G401 (cell line): ENCODE results near the gene NPDC1. TPM values are rescaled to one million over a fixed set of nuclear protein-coding genes. Genes with fewer than 3 reads are reported as not detected.

Source experiments
- DNase-seq: peaks from one replicate; pipeline ENCODE4 v3.0.0-alpha.2; 2015; ENCODE audit warnings: low spot score
- in situ Hi-C: cut with HindIII; loops from 2 replicates; pipeline ENCODE4 v1.10.0; 2016; ENCODE audit warnings: low sequenced_read_pairs, mixed read lengths
- total RNA-seq: library from RNA; depleted of rRNA; stranded (reverse); fragments of >200 nt; shearing (Covaris generic); gene quantifications from 2 replicates; pipeline ENCODE4 v1.2.3, GENCODE V29; 2014

Gene NPDC1
- total RNA-seq, 1 experiment from 2014 or later = 32.0 TPM

DNA sequence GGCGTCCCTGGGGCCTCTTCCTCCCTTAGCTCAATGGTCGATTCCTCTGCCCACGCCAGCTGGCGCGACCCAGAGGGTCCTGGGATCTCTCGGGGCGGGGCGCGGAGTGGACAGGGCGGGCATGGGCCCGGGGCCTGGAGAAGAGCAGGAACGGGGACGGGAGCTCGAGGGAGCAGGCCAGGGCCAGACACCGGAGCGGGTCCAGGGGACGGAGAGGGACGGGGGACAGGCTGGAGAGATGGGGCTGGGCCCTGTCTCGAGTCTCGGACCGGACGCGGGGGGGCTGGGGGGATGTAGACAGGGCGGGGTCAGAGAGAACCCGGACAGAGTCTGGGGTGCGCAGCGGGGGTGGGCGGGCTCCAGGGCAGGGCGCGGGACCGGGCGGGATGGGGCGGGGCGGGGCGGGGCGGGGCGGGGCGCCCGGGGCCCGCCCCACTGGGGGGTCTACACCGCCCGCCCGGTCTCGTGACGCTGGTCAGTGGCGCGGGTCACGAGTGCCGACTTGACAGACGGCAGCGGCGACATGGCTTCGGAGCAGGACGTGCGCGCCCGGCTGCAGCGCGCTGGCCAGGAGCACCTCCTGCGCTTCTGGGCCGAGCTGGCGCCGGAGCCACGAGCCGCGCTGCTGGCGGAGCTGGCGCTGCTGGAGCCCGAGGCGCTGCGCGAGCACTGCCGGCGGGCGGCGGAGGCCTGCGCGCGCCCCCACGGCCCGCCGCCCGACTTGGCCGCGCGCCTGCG, 31.2 kb upstream of the NPDC1 start, which contains the start of gene UAP1L1:
TSS of gene UAP1L1 (plus strand) at position 508 of the 738 bp plus-strand sequence. CDS start at position 524, 16 bp downstream.
- in situ Hi-C loops = no loop called here
- no peak for DNase-seq

DNA sequence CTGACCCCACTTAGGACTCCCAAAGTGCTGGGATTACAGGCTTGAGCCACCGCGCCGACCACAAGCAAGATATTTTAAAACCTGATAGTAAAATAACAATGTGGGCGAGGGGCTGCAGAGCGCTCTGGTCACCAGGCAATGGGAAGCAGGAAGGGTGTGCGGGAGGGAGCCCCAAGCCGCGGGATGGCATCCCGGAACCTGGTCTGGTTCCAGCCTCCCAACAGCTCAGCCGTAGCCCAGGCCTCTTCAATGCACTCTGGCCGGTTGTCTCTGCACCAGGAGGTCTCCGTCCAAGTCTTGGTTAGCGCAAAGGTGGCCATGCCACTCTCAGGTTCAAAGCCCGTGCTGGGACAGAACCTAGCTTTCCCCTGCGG, 30.6 kb upstream of the NPDC1 start:
- no peak for DNase-seq
- in situ Hi-C loops = no loop called here

DNA sequence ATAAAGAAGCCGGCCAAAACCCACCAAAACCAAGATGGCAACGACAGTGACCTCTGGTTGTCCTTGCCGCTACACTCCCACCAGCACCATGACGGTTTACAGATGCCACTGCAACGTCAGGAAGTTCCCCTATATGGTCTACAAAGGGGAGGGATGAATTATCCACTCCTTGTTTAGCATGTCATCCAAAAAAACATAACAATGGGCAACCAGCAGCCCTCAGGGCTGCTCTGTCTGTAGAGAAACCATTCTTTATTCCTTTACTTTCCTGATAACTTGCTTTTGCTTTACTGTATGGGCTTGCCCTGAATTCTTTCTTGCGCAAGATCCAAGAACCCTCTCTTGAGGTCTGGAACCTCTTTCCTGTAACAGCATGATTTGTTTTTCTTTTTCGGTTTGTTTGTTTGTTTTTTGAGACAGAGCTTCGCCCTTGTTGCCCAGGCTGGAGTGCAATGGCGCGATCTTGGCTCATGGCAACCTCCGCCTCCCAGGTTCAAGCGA, 29.3 kb upstream of the NPDC1 start:
- DNase-seq = no peak
- in situ Hi-C loops = no loop called here

DNA sequence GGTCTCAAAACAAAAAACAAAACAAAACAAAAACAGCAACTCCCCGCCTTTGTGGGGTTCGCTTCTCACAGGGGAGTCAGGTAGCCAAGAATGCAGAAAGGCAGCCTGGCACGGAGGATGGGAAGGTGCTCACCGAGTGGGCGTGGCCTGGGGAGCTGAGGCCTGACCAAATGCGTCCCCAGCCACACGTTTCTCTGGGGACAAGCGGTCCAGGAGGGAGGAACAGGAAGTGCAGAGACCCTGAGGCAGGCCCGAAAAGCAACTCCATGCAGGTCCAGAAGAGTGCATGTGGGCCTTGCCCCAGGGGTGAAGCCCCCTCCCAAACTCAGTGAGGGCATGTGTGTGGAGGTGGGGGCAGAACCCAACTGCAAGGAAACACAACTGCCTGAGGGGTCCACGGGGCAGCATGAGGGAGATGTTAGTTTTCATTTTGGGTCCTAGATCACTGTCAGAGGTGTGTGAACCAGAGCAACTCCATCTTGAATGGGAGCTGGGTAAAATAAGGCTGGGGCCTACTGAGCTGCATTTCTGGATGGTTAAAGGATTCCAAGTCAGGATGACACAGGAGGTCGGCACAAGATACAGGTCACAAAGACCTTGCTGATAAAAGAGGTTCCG, 28.8 kb upstream of the NPDC1 start:
- in situ Hi-C loops = no loop called here
- DNase-seq = no peak

DNA sequence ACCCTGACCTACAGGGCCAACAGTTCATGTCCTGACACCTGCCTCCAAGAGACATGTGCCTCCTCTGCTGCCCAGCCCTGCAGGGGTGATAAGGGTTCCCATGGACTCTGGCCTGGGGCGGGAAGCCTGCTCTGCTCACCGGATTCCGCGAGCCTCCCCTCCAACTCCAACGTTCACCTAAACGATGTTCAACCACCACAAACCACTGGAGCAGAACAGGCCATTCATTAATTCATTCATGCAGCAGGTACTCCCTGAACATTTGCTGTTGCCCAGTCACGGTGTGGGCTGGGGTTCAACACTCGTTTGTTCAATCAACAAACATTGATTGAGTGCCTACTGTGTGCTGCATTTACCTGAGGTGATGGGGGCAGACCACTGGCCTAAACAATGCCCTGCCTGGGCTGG, 28.0 kb upstream of the NPDC1 start:
- no peak for DNase-seq
- in situ Hi-C loops = no loop called here

DNA sequence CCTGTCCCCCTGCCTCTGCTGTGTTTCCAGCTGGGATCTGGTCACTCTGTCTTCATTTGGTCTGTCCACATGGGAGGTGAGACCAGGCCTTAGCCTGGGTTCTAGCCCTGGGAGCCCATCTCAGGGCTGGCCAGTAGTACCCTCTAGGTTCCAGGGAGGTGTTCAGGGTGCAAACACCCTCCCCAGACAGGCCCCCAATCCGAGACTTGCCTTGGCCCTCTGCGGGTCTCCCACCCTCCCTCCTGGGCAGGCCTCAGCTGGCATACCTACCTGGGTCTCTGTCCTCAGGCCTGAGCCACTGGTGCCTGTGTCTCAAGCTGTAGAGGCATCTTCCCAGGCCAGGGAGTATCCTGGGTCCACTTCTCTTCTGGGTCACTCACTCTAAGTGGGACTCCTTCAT, 25.3 kb upstream of the NPDC1 start:
- DNase-seq = no peak
- in situ Hi-C loops = no loop called here

DNA sequence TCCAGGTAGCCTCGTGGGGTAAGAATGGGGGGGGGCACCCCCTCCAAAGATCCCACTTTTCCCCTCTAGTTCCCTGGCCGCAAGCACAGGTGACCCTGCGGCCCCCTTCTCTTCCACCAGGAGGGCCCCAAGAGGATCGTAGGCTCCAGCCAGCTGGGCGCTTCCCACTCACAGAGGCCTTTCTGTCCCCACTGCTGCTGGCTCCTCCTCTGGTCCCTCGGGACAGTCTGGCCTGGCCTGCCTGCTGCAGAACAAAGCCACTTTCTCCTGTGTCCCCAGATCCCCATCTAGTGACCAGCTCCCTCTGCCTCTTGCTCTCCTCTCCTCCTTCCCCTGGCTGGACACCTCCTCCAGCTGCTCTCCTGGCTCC, 24.9 kb upstream of the NPDC1 start:
- peak; percentile 39 for DNase-seq
- in situ Hi-C loops = no loop called here

DNA sequence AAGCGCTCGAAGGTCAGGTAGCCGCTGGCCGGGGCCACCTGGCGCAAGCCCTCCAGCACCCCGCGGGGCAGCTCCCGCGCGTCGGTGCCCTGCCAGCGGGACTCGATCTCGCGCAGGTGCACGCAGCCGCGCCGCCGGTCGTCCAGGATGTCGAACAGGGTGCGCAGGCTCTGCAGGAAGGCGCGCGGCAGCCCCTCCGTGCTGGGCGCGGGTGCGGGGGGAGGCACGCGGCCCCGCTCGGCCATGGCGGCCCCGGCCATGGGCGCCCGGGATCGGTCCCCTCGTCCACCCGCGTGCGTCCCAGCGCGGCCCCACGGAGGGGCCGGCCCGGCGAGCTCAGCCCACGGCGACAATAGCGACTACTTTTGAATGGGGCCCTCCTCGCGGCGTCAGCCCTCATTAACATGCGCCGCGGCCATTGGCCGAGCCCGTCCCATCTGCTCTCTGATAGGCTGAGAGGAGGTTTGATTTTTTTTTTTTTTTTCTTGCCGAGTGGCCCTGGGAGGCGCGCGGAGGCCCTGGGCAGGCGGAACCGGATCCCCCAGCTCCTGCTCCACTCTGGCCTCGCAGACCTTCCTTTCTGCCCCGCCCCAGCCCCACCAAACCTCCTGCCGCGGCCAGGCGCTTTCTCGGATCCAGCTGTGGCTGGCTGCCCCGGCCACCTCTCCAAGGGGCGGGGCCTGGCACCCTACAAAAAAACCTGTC, 24.4 kb upstream of the NPDC1 start, which contains the start of gene SAPCD2:
TSS of gene SAPCD2 (minus strand) at position 357 of the 705 bp plus-strand sequence. CDS start at position 260, 97 bp downstream.
- DNase-seq = peak; percentile 77
- in situ Hi-C loops = no loop called here

DNA sequence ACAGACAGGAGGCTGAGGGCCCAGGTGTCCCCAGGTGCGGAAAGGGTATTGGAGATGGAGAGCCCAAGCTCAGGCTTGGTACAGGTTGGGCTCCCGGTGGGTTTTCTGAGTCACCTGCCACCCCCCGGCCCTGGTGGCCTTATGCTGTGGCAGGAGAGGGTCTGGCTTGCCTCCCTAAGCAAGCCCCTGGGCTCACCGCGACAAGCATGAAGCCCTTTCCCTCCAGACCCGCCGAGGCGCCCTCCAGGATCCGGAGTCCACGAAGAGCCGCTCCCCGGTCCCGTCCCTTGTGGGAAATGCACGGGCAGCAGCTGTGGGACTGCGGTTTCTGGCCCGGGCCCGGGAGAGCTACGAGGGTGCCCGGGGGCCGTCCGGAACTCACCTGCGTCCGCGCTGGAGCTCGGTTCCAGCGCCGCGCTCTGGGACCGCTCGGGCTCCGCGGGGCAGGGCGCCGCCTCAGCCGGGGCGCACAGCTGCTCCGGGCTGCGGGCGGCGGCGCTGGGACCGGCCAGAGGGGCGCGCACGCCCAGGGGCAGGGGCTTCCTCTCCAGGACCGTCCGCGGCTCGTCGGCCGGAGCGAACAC, 23.6 kb upstream of the NPDC1 start:
- DNase-seq = no peak
- in situ Hi-C loops = no loop called here

DNA sequence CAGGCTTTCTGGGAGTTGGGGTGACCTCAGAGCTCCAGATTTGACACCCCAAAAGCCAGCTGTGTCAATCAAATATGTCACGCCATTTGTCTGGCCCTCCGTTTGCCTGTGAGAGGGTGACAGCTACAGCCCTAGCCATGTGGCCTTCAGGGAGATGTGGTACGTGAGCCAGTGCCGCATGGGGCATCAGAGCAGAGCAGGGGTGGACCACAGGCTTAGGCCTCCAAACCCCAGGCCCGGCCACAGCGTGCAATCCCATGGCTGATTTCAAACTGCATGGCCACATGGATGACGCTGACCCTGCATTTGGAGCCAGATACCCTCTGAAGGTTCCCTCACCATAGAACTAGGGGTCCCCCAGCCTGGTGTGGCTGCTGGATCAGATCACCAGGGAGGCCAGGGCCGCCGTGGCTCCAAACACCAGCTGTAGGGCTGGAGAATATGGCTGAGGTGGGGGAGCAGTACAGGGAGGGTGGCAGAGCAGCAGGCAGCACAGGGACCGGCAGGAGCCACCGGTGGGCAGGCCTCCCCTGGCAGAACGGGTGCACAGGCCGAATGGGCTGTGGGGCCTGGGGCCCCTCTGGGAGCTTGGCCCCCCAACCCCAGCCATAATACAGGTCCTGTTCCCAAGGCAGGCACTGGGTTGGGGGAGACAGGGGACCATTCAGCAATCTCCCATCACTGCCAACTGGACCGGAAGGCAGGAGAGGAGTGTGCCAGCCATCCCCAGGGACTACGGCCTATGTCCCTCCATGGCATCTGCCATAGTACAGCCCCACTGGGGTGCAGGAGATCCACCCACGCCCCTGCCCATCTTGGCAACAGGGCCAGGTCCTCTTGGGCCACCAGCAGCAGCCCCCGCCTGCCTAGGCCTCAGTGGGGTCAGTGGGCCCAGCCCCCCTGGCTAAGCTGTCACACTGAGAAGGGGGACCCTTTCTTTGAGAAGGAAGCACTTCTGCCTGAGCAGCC, 22.8 kb upstream of the NPDC1 start:
- DNase-seq = no peak
- in situ Hi-C loops = no loop called here

DNA sequence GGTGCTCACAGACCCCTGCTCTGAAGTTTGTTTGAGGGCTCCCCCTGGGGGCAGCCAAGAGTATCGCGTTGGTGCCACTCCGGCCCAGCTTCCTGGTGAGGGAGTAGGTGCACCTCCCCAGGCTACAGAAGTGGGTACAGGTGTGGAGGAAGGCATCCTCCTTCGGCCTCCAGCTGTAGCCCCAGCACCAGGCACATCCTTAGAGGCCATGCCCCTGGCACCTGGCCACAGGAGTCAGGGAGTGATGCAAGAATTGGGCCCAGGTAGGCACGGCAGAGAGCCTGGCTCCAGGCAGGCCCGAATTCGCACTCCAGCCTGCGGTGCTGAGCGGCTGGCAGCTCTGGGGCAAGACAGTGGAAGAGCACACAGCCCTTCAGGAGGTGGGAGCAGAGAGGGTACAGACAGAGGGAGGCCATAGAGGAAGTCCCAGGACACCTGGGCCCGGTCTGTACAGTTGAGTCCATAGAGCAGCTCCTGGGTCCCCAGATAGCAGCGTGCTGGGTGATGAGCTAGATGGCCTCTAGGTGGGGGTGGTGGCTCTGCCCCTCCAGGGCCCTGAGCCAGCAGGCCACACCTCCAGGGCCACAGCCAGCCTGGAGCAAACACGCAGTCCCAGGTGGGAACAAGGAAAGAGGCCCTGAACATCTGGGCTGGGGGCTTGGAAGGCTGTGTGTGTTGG, 22.0 kb upstream of the NPDC1 start:
- in situ Hi-C loops = no loop called here
- DNase-seq = peak; percentile 74

DNA sequence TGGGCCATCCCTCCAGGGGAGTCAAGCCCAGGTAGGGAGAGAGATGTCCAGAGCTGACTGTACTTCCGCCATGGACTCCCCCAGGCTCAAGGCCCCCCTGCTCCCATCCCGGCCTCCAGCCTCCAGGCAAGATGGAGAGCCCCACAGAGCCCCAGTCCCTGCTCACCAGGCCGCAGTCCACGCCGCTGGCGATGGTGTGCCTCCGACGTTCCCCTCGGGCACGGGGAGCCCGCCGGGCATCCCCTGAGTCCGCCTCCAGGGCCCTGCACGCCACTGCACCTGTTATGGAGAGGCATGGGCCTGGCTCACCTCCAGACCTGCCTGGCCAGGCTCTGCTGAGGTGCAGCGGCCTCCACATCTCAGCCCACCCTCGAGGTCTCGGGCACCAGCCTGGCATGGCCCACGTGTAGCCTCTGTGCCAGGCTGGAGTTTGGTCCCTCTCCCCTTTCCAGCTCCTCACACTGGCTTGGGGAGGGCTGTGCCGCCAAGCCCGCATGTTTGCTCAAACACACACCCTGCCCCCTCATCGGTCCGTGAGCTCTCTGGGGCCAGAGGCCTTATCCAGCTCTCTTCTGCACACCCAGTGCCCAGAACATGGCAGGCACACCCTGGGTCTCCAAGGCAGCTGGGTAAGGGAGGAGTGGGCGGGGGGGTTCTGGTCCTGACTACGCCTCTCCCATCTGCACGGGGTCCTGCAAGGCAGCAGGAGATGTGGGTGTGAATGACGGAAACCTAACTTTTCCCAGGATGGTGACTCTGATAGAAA, 20.3 kb upstream of the NPDC1 start:
- no peak for DNase-seq

DNA sequence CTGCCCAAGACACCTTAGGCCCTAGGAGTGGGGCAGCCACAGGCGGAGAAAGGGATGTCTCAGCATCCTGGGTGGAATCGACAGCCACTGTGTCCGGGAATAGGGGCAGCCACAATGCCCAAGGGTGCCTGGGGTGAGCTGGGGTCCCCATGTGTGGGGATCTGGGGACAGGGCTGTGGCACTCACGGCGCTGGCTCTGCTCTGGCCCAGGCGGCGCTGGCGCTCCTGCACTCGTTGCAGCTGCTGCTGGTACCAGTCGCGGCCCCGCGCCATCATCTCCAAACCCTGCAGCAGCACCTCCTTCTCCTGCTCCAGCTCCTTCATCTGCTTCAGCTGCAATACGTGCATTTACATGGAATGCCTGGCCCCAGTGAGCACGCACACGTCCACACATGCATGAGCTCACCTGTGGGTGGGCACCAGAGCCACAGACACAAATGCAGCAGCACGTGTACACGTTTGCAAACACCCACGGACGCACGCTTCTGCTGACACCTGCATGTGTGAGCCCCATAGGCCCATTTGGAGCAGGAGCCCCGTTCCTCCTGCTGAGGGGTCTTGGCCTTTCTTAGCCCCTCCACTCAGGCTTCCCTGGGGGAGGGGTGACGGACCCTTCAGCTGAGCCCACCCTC, 19.5 kb upstream of the NPDC1 start:
- in situ Hi-C loops = no loop called here
- DNase-seq = no peak

More for the DNA sequence above, 20.3 kb upstream of the NPDC1 start:
- in situ Hi-C loops = no loop called here

DNA sequence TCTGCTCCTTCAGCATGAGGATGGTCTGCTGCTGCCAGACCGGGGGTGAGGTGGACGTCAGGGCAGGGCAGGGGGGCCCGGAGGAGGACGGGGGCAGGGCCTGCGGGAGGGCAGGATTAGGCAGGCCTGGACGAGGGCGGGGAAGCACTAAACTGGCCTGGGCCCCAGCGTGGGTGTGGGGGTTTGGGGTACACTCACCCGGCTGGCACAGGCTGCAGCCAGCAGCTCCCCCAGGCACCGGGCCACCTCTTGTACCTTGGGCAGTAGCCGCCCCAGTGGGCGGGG, 18.8 kb upstream of the NPDC1 start:
- in situ Hi-C loops = no loop called here

DNA sequence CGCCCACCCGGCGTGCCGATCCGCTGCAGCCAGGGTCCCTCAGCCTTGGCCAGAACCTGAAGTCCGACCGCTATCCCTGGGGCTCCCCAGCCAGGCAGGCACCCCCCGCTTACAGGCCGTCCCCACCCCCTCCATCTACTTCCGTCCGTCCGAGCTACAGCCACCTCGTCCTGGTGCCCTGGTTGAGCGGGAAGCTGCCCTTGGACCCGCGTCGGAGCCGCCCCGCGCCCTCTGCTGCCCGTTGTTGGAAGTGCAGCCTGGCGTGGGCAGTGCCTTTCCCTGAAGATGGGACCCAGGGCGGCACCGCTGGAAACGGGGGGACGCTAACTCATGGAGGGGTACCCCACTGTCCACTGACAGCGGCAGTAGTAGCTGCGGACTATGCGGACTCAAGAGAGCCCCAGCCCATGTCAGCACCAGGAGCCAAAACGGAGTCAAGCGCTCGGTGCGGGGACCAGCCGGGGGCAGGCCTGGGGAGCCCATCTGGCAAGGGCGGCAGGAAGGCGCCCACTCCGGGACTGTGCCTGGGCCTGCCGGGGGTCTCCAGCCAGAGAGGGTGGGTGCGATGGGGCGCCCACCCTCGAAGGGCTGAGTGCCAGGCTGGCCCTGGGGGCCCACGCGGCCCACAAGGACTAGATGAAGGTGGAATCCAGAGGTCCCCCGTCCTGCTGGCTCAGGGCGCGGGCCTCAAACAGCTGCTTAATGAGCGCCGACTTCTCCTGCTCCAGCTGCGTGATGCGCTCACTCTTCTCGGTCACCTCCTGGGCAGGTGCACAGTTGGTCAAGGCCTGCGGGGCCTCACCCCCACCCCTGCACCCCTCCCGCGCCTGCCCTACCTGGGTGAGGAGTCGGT, 18.3 kb upstream of the NPDC1 start:
- in situ Hi-C loops = no loop called here
- DNase-seq = peak; percentile 66

More for the DNA sequence above, 18.8 kb upstream of the NPDC1 start:
- DNase-seq = no peak

DNA sequence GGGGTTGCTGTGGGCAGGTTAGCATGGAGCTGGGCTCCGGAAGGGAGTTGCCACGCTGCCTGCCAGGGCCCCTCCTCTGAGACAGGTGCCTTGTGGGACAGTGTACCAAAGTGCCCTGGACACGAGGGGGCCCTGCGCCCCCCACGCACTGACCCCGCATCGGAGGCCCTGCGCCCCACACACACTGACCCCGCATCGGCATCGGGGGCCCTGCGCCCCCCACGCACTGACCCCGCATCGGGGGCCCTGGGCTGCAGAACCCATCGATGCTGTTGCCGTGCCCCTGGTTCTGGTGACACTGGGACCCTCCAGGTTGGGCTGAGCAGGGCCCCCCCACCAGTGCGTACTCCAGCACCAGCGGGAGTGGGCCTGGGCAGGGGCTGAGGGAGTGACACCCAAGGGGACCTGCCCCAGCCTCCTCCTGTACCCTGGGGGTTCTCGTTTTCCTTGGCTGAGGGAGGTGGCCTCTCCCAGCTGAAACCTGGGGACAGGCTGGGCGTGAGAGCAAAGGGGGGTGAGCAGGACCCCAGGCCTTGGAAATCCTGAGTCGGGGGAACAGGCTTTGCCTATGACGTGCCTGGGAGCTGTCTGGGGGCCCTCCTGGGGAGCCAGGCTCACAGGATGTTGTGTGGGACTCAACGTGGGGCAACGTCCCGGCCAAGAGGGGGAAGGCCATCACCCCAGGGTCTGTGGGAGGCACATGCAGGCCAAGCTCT, 17.5 kb upstream of the NPDC1 start:
- in situ Hi-C loops = no loop called here
- DNase-seq = no peak
